ENCODE results near the gene IGF2BP1.

DNA sequence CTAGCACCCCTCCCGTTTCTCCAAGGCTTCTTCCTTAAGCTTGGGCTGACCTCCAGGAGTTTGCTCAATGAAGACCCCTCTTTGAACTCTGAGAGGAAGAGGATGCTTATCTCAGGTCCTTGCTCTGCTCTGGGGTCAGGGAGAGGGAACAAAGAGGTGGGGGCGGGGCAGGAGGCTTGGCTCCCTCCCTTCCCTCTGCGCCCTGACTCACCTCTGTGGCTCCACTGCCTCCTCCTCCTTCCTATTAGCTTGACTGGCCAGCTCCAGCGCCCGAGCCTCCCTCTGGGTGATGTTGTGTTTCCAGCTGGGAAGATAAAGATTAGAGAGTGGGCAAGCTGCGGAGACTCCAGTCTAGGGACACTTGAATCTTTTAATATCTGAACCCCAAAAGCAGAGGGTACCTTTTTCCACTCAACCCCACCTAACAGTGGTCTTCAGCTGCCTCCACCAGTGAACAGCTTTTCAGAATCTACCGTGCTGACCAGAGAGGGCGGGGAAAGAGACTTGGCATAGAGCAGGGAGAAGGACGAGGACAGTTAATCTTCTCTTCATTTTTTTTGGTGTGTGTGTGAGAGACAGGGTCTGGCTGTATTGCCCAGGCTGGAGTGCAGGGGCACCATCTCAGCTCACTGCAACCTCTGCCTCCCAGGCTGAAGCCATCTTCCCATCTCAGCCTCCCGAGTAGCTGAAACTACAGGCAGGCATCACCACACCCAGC lies 35.5 kb upstream of the IGF2BP1 start:
- TF ChIP-seq POLR2A (IDR thresholded peaks at IDR 0.05): no peak
- TF ChIP-seq, protein P1, sequence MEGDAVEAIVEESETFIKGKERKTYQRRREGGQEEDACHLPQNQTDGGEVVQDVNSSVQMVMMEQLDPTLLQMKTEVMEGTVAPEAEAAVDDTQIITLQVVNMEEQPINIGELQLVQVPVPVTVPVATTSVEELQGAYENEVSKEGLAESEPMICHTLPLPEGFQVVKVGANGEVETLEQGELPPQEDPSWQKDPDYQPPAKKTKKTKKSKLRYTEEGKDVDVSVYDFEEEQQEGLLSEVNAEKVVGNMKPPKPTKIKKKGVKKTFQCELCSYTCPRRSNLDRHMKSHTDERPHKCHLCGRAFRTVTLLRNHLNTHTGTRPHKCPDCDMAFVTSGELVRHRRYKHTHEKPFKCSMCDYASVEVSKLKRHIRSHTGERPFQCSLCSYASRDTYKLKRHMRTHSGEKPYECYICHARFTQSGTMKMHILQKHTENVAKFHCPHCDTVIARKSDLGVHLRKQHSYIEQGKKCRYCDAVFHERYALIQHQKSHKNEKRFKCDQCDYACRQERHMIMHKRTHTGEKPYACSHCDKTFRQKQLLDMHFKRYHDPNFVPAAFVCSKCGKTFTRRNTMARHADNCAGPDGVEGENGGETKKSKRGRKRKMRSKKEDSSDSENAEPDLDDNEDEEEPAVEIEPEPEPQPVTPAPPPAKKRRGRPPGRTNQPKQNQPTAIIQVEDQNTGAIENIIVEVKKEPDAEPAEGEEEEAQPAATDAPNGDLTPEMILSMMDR (IDR thresholded peaks at IDR 0.05): no peak

All from testis (tissue), 2 donors.